ENCODE results near the gene HCFC1.

Gene HCFC1

DNA sequence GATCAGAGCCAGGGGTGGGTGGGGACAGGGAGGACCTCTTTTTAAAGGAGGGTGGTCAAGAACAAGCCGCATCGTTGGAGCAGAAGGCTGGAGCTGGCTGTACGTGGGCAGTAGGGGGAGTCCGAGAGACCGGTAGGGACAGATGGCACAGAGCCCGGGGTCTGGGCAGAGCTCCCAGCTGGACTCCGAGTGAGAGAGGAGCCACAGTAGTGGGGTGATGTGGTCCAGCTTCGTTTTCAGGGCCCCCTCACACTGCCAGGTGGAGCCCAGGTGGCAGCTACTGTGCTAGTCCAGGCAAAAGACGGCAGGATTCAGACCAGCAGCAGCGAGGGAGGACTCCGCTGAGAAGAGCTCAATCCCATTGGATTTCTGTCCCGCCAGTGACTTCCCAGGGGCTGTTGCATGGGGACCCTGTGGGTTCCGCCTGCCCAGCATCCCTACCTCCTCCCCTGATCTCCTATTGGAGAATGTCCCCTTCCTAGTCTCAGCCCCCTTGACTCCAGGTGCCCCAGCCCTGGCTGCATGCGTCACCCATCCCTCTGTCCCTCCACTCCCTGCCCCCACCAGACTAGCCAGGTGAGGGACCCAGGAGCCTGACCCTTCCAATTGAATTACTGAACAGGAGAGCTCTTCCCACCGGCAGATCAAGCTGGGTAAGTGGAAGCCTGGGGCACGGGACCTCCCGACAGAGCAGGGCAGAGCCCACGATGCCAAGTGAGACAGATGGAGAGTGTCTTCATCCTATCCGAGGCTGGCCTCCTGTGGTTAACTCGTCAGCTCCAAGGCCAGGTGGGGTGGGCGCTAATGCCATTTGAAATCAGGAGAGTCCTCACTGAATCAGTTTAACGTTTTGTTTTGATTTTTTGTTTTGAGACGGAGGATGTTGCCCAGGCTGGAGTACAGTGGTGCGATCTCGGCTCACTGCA is 48.4 kb downstream of the HCFC1 start:
- no peak for ATAC-seq

DNA sequence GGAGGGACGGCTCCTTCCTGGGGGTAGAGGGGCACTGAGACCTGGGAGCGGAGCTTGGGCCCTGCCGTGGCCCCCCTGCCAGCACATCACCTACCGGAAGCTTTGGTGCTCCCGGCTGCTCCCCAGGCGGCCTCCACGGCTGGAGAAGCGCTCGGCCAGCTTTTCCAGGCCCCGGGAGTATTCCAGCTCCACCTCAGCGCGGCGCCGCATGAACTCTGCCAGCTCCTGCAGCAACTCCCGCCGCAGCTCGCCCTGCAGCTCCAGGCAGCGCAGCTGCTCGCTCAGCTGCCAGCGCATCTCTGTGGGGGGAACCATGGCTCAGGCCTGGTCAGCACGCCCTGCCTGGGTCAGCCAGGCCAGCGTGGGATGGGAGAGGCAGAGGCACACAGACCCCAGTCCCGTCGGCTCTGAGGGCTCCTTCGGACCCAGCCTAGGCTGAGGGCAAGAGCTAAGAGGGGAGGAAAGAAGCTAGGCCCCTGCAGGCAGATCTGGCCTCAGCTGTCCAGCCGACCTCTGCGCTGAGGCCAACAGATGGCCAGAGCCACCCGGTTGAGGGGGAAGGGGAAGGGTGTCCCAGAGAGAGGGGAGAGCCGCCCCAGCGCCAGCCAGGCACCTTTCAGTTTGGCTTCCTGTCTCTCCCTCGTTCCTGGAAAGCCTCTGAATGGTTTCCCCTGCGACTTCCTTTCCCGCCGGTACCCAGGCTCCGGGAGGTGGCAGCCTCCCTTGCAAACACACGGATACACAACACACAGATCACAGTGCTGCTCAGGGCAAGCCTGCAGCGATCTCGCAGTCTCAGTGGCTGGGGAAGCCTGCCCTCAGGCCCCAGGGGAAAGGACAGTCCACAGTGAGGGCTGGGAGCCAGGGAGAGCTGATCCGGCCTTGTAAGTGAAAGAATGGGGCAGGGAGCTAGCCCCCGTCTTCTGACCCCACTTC is 49.8 kb downstream of the HCFC1 start:
- ATAC-seq = no peak

DNA sequence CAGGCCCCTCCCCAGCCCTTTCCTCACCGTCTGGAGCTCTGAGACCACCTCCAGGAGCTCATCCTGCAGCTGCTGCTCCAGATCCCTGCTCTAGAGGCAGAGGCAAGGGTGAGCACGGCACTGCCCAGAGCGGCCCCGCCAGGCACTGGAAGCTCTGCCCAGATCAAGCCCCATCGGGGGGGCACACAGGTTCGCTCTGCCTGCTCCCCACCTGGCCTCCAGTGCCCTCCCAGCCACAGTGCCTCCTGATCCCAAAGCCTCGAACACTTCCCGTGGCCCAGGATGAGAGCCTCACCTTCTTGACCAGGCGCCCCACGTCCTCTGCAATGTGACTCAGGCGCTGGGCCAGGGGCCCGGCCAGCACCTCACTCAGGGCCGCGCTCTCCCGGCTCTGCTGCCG is 50.5 kb downstream of the HCFC1 start:
- ATAC-seq = no peak

DNA sequence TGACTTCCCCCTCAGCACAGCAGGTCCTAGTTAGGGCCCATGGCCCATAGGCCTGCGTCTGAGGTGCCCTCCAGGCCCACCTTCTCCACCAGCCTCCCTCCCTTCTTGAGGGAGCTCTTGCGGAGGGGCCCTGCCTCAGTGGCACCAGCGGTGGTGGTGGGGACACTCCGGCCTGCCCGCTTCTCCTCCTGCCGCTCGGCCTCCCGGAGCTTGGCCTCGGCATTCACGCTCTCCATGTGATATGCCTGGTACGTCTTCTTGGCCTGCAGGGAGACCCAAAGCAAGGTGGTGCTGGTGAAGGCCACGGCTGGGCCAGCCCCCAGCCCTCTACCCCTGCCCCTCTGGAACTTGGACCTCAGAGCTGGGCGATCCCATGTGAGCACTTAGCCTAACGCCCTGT is 51.1 kb downstream of the HCFC1 start:
- ATAC-seq = no peak

DNA sequence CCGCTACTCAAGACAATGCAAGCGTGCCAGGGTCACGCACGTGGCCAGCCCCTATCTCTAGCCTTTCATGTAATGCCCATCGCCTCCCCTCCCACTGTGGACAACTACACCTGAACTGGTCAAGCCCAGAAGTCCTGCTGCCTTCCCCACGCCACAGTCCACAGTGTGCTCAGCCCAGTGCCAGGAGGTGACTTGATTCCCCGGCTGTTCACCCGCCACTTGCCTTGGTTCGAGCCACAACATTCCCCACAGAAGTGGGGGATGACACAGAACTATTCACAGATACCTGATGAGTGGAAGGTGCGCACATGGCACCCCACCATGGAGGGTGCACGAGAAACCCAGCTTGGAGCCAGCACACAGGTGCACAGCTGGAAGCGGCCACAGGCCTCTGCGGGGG is 52.3 kb downstream of the HCFC1 start:
- no peak for ATAC-seq

DNA sequence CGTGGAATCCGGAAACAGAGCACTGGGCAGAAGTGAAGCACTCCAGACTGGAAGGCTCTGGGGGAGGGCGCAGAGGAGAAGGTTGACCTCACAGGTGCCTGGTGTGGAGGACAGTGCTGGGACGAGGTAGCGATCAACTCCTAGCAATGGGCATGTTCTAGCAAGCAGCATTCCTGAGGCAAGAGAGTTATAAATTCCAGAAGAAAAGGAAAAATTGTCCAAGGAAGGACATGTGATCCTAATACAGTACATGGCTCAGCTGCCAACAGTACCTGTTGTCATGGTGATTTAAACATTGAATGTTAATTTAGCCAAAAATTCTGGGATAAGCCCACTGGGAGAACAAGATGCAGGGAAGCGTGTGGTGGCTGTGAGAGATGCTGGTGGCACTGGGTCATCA is 53.7 kb downstream of the HCFC1 start:
- ATAC-seq = no peak

DNA sequence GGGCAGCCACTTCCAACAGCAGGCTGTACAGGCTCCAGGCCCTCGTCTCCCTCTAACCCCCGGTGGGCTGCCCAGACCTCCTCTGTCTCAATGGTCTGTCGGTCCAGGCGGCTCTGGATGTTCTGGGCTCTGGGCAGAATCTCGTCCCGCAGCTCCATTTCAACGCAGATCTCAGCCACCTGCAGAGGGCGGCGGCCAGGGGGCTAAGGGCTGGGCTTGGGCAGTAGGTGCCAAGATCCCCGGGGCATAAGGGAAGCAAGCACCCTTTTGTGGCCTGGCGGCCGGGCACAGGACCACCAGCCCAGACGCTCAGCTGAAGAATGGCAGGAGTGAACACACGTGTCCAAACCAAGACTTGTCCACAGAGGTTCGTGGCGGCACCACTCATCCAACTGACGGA is 57.9 kb downstream of the HCFC1 start:
- ATAC-seq = no peak

DNA sequence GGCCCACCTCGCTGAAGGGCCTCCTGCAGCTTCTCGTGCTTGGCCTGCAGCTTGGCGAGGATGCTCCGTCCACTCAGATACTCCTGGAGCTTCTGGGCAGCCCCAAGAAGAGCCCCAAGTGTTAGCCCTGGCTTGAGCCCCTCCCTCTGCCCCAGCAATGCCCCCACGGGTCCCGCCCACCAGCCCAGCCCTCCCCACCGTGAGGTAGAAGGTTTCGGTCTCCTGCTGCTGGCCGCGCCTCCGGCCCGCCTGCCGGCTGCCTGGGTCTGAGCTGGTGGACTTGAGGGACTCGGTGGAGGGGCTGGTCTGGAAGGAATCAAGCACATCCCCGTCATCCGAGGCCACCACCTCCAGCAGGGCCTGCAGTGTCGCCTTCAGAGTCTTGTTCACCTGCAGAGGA is 58.4 kb downstream of the HCFC1 start:
- no peak for ATAC-seq

DNA sequence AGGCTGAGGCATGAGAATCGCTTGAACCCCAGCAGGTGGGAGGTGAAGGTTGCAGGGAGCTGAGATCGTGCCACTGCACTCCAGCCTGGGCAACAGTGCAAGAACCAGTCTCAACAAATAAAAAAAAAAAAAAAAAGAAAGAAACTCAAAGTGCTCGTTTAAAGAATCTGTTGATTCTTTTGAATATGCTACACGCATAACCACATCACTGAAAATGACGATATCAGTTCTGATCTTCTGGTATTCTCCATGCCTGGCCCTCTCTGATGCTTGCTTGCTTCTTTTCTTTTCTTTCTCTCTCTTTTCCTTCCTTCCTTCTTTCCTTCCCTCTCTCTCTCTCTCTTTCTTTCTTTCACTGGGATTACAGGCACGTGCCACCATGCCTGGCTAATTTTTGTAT is 59.8 kb downstream of the HCFC1 start:
- ATAC-seq = no peak

DNA sequence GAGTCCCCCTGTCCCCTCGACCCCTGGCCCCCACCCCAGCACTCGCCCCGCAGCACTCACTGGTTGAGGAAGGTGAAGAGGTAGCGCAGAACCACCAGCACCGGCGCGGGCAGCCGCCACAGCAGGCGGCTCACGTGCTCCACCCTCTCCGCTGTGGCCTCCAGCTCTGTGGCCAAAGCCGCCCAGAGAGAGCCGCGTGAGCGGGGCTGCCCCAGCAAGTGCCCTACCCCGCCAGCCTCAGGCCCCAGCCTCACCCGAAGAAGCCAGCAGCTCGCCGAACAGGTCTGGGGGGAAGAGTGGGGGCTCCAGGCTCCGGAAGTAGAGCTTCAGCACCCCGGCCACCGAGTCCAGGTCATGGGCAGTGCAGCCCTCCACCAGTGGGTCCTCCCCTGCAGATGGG is 61.2 kb downstream of the HCFC1 start:
- no peak for ATAC-seq

DNA sequence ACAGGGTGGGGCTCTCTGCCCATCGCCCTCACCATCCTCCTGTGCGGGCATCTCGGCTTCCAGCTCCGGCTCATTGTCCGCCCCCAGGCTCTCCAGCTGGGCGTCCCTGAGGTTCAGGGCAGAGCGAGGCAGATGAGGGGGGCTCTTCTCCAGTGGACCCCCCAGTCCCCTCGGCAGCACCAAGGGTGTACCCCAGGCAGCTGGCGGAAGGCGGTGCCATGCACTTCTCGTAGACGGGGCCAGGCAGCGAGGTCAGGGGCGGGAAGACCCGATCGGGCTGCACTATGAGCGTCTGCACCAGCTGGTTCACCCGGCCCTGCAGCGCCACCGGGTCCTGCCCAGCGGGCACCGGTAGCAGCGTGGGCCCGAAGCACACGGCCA is 61.6 kb downstream of the HCFC1 start:
- ATAC-seq = no peak

DNA sequence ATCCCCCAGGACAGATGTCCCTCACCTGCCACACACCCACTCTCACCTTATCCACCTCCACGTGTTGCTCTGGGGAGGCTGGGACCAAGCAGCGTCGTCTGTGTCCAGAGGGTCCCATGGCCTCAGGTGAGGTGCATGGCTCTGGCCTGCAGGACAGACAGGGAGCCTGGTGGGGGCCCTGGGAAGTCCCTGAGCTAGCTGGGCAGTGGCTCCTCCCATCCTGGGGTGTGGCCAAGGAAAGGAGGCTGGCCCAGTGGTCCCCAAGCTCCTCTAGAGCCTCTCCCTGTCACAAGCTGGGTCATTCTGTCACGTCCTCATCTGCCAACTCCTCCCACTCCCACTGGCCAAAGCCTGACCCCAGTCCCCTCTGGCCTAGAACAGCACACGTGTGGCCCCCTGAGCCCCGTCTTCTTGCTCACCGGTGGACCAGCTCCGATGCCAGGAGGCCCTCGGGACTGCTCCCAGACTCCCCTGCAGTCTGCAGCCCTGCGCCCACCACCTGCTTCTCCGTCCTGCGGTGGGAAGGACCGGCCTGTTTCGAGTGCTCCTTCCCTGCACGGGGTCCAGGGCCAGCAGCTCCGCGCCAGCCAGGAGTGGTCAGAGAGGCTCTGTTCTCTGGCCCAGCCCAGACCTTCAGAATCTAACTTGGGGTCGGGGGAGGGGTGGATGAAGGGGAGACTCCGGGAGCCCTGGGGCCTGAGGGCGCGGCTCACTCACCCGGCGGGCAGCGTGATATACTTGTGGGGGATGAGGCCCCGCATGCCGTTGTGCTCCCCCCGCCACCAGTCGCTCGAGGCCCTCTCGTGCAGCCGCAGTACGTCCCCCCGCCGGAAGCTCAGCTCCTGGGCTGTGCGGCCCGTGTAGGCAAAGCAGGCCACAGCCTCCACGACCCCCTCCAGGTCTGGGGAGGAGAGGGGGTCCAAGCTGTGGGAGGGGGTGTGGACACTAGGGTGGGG is 62.3 kb downstream of the HCFC1 start:
- ATAC-seq = no peak

DNA sequence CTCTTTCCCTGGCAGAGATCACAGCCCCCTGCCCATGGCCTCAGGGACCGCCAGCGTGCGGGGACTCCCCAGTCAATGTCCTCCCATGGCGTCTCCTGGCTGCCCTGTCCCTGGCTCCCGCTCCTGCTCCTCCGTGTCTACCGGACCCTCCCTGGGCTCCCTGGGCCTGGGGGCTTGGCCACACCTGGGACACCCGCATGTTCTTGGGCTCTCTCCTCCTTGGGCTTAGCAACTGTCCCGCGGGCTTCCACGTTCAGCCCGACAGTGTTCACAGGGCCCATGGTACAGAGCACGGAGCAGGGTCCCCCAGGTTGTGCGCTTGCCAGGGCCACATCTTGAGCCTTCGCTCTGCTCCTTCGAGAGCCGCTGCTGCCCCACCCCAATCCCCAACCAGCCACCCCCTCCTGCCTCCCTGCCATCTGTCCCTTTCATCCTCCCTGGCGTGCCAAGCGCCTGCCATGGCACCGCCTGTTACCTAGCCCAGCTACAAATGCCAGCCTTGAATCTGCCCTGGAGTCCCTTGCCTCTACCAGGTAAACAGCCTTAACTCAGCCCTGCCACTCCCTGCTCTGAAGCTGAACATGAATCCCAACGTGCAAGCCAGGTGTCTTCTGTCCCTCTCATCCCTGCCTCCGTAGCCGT is 63.3 kb downstream of the HCFC1 start:
- ATAC-seq = no peak

DNA sequence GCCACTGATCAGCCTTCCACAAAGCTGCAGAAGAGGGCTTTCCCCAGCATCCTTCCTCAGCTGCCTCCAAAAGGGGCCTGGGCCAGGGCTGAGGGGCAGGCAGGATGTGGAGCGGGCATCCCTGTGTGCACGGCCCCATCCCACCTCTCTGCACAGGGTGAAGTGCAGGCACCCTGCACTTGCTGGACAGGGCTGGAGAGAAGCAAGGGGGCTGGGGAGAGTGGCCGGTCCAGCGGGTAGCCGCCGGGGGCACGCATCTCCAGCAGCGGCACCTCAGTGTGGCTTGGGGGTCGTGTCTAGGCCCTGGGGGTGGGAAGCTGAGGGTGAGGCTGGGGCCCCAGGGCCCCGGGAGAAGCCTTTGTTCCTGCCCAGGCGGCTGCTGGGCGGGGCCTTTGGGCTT is 64.2 kb downstream of the HCFC1 start:
- no peak for ATAC-seq

DNA sequence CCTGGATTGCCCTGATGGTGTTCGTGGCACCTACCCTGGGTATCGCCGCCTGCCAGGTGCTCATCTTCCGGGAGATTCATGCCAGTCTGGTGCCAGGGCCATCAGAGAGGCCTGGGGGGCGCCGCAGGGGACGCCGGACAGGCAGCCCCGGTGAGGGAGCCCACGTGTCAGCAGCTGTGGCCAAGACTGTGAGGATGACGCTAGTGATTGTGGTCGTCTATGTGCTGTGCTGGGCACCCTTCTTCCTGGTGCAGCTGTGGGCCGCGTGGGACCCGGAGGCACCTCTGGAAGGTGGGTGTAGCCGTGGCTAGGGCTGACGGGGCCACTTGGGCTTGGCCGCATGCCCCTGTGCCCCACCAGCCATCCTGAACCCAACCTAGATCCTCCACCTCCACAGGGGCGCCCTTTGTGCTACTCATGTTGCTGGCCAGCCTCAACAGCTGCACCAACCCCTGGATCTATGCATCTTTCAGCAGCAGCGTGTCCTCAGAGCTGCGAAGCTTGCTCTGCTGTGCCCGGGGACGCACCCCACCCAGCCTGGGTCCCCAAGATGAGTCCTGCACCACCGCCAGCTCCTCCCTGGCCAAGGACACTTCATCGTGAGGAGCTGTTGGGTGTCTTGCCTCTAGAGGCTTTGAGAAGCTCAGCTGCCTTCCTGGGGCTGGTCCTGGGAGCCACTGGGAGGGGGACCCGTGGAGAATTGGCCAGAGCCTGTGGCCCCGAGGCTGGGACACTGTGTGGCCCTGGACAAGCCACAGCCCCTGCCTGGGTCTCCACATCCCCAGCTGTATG is 65.3 kb downstream of the HCFC1 start:
- no peak for ATAC-seq

DNA sequence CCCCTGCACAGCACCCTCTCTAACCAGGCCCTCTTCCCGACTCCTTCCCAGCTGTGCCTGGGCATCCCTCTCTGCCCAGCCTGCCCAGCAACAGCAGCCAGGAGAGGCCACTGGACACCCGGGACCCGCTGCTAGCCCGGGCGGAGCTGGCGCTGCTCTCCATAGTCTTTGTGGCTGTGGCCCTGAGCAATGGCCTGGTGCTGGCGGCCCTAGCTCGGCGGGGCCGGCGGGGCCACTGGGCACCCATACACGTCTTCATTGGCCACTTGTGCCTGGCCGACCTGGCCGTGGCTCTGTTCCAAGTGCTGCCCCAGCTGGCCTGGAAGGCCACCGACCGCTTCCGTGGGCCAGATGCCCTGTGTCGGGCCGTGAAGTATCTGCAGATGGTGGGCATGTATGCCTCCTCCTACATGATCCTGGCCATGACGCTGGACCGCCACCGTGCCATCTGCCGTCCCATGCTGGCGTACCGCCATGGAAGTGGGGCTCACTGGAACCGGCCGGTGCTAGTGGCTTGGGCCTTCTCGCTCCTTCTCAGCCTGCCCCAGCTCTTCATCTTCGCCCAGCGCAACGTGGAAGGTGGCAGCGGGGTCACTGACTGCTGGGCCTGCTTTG is 66.0 kb downstream of the HCFC1 start:
- ATAC-seq = no peak

DNA sequence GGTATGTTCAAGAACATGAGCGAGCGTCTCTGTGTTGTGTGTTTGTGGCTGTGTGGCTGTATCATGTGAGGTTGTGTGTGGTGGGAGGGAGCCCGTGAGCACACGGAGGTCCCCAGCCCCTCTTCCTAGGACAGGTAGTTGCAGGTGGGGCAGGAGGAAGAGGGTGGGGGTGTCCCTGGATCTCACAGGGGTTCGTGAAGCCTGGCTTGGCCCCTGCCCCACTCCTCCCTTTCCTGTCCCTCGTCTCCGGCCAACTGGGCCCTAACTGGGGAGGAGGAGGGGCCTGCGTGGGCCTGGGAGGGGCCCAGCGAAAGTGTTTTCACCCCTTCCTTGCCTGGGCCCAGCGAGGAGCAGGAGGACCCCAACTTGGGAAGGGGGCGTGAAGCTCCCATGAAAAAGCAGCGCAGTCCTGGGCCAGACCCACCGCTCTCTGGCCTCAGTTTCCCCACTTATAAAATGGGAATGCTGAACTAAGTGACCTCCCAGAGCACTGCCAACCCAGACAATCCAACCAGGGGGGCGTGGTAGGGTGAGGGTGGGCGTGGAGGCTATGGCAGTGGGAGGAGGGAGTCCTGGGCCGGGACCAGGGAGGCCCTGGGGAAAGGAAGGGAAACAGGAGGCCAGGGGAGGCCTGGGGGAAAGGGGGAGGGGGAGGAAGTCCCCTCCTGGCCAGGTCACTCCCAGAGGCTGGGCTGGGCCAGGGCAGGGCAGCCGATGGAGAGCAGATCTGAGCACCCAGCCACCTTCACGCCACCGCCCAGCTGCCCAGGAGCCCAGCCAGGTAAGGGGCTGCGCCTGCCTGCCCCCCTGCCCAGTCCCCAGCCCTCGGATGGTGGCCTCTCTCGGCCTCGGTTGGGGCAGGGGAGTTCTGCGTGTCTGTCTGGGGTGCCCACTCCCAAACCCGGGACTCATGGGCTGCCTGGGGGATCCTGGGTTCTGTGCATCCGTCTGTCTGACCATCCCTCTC is 67.3 kb downstream of the HCFC1 start, which contains the start of gene AVPR2:
AVPR2 (plus strand) TSS at position 683 of the 967 bp plus-strand sequence. CDS start 473 bp downstream, outside the sequence.
- peak; percentile 7 to 15 for ATAC-seq

DNA sequence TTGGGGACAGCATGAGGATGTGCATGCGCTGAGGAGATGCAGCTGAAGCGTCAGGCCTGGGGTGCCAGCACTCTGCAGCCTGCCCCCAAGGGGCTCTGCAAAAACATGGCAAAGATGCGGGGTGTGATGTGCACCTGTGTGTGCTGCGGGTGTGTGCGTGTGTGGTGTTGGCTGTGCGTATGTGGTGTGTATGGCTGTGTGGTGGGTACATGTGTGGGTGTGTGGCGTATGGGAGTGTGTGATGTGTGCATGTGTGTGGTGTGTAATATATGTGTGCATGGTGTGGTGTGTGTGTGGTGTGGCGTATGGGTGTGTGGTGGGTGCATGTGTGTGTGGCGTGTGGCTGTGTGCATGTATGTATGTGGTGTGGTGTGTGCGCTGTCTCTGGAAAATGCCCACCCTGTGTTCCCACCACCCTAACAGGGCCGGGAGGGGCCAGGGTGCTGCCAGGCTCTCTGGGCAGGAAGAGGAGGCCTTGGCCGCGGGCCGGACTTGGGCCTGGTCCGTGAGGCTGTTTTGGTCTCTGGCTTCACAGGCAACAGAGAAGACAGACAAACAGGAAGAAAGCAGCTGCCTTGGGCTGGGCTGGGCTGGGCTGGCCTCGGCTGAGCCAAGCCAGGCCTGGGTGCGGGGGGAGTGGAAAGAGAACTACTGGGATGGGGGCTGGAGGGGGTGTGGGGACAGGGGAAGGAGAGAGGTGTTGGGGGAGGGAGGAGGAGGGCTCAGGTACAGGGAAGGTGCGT is 68.2 kb downstream of the HCFC1 start:
- ATAC-seq = peak in 1 of 2 donors; percentile 2

DNA sequence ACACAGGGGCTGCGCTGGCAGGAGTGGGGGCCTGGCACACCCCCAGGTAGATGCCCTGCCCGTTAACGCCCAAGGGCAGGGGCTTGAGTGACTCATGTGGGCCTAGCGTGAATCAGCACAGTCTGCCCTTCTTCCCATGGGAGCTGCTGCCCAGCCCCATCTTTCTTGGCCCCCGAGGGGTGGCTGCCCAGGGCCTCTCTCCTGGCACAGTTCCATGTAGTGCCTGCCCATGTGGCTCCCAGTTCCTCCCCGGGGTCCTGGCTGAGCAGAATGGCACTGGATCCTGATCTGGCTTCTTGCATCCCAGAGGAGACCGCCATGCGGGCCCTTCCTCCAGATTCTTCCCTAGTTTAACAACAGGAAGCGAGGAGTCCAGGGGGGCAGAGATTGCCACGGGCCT is 69.2 kb downstream of the HCFC1 start:
- ATAC-seq = no peak

Data from activated CD4-positive, CD25-positive, alpha-beta regulatory T cell treated with anti-CD3 and anti-CD28 coated beads, Interleukin-2, amount 50 U/mL, for 24 hours (primary cell).